H1 (cell line): ENCODE results near the gene TARDBP. TPM values are rescaled to one million over a fixed set of nuclear protein-coding genes. Genes with fewer than 3 reads are reported as not detected.

ENCODE experiments used
- CTCF ChIA-PET: fragments of 300-600 bp; sonication (Branson Sonifier 250); formaldehyde crosslinking; loops from one replicate; lab custom pipeline; 2021; ENCODE audit not compliant: partially characterized antibody; lab: Charles Lee
- POLR2A ChIA-PET: fragments of 300-600 bp; sonication (Branson Sonifier 250); formaldehyde crosslinking; loops from one replicate; lab custom pipeline; 2021; ENCODE audit warnings: inconsistent platforms; ENCODE audit not compliant: partially characterized antibody; lab: Charles Lee
- DNase-seq, 2 experiments: peaks; one replicate each; pipeline versions ENCODE4 v3.0.0 to v3.0.0-alpha.2; 2010 to 2022; ENCODE audit warnings: low spot score in 2 of 2, low read depth in 1 of 2, mixed read lengths in 1 of 2
- FAIRE-seq: peaks from 2 replicates; lab custom pipeline; 2011; peaks lifted over from hg19 to GRCh38; lab: Jason Lieb, UNC
- H2AFZ ChIP-seq: 2 replicates; pipeline ENCODE4 v1.8.1; 2012; ENCODE audit warnings: low read length, inconsistent platforms
- H2AK5ac ChIP-seq: 2 replicates; pipeline ENCODE4 v1.6.1; 2013; ENCODE audit warnings: low read depth, low read length
- H2BK120ac ChIP-seq: replicated peaks from 2 replicates; pipeline ENCODE3; 2013; ENCODE audit warnings: low read depth, low read length, inconsistent platforms
- H2BK12ac ChIP-seq: 2 replicates; pipeline ENCODE4 v1.6.1; 2013; ENCODE audit warnings: low read depth, low read length
- H2BK15ac ChIP-seq: 2 replicates; pipeline ENCODE4 v1.6.1; 2013; ENCODE audit warnings: low read length
- H2BK20ac ChIP-seq: 2 replicates; pipeline ENCODE4 v1.6.1; 2013; ENCODE audit warnings: low read length
- H2BK5ac ChIP-seq: 2 replicates; pipeline ENCODE4 v1.6.1; 2013; ENCODE audit warnings: low read depth, low read length
- H3K14ac ChIP-seq: 2 replicates; pipeline ENCODE4 v1.6.1; 2013; ENCODE audit warnings: inconsistent platforms; ENCODE audit not compliant: insufficient read length
- H3K18ac ChIP-seq: 2 replicates; pipeline ENCODE4 v1.6.1; 2013; ENCODE audit warnings: low read length; ENCODE audit errors: extremely low read depth
- H3K23ac ChIP-seq: 2 replicates; pipeline ENCODE4 v1.6.1; 2013; ENCODE audit warnings: inconsistent platforms; ENCODE audit not compliant: insufficient read length
- H3K23me2 ChIP-seq: 2 replicates; pipeline ENCODE4 v1.6.1; 2013; ENCODE audit warnings: low read depth, low read length
- H3K27ac ChIP-seq: 2 replicates; pipeline ENCODE4 v1.6.1; 2011; ENCODE audit warnings: low read depth, low read length, inconsistent platforms
- H3K27me3 ChIP-seq, 4 experiments: replicated peaks in 1 of 4; 1 replicate in 1 of 4; 2 replicates in 3 of 4; pipeline versions ENCODE4 v1.6.1 to v1.8.1; 2011 to 2013; ENCODE audit warnings: low read length in 3 of 4, mild to moderate bottlenecking in 3 of 4, inconsistent platforms in 2 of 4, mixed read lengths in 2 of 4, moderate library complexity in 1 of 4; ENCODE audit not compliant: control insufficient read depth in 3 of 4, insufficient read depth in 3 of 4; ENCODE audit errors: extremely low read depth in 1 of 4
- H3K36me3 ChIP-seq, 4 experiments: 2 replicates each; pipeline versions ENCODE4 v1.6.1 to v1.8.1; 2011 to 2013; ENCODE audit warnings: mild to moderate bottlenecking in 4 of 4, low read length in 3 of 4, moderate library complexity in 2 of 4, control low read depth in 1 of 4, inconsistent platforms in 1 of 4; ENCODE audit not compliant: insufficient read depth in 4 of 4, control insufficient read depth in 2 of 4
- H3K4ac ChIP-seq: replicated peaks from 2 replicates; pipeline ENCODE3; 2013; ENCODE audit warnings: low read length, low read depth, mixed read lengths, inconsistent platforms; ENCODE audit not compliant: insufficient read length
- H3K4me1 ChIP-seq, 4 experiments: replicated peaks in 1 of 4; 1 replicate in 1 of 4; 2 replicates in 3 of 4; pipeline versions ENCODE4 v1.6.1 to v1.8.1; 2011 to 2013; ENCODE audit warnings: low read length in 3 of 4, inconsistent platforms in 2 of 4, mixed read lengths in 1 of 4; ENCODE audit not compliant: insufficient read depth in 4 of 4, control insufficient read depth in 3 of 4
- H3K4me2 ChIP-seq, 2 experiments: 2 replicates each; pipeline versions ENCODE4 v1.6.1 to v1.8.1; 2011 to 2013; ENCODE audit warnings: low read depth in 2 of 2, low read length in 2 of 2, control low read depth in 1 of 2, inconsistent platforms in 1 of 2, mild to moderate bottlenecking in 1 of 2; ENCODE audit not compliant: insufficient read depth in 1 of 2
- H3K4me3 ChIP-seq, 4 experiments: fragments of 200-600, 300-600 bp in 1 of 4; sonication (generic), shearing (Covaris generic), sonication (Bioruptor Twin) in 1 of 4; 2 replicates each; pipeline versions ENCODE4 v1.5.1 to v1.8.1; 2011 to 2016; ENCODE audit warnings: low read length in 4 of 4, low read depth in 3 of 4, control low read depth in 2 of 4, inconsistent platforms in 2 of 4, mild to moderate bottlenecking in 2 of 4, mixed read lengths in 1 of 4, moderate library complexity in 1 of 4; ENCODE audit not compliant: insufficient read depth in 2 of 4; ENCODE audit errors: extremely low read depth in 1 of 4
- H3K56ac ChIP-seq: replicated peaks from 2 replicates; pipeline ENCODE3; 2013; ENCODE audit warnings: low read depth, mild to moderate bottlenecking, mixed read lengths, low read length, inconsistent platforms; ENCODE audit not compliant: insufficient read length
- H3K79me1 ChIP-seq: 2 replicates; pipeline ENCODE4 v1.6.1; 2013; ENCODE audit warnings: low read depth, low read length, control low read depth
- H3K79me2 ChIP-seq, 2 experiments: 2 replicates each; pipeline versions ENCODE4 v1.6.1 to v1.8.1; 2012 to 2013; ENCODE audit warnings: low read length in 2 of 2, mild to moderate bottlenecking in 2 of 2, inconsistent platforms in 1 of 2; ENCODE audit not compliant: insufficient read depth in 2 of 2, control insufficient read depth in 1 of 2
- H3K9ac ChIP-seq, 4 experiments: replicated peaks in 1 of 4; 1 replicate in 1 of 4; 2 replicates in 3 of 4; pipeline versions ENCODE4 v1.6.1 to v1.8.1; 2011 to 2013; ENCODE audit warnings: low read depth in 3 of 4, low read length in 3 of 4, control low read depth in 2 of 4, mild to moderate bottlenecking in 2 of 4, moderate library complexity in 2 of 4, inconsistent platforms in 1 of 4; ENCODE audit errors: extremely low read depth in 1 of 4
- H3K9me3 ChIP-seq, 2 experiments: 2 replicates each; pipeline versions ENCODE4 v1.6.1 to v1.8.1; 2012 to 2013; ENCODE audit warnings: mild to moderate bottlenecking in 2 of 2, moderate library complexity in 2 of 2, control low read depth in 1 of 2, inconsistent platforms in 1 of 2, low read depth in 1 of 2, low read length in 1 of 2, mixed read lengths in 1 of 2; ENCODE audit not compliant: insufficient read depth in 2 of 2
- H4K20me1 ChIP-seq, 2 experiments: replicated peaks in 1 of 2; 2 replicates each; pipeline versions ENCODE3 to v1.8.1; 2011 to 2013; ENCODE audit warnings: inconsistent platforms in 2 of 2, low read length in 2 of 2, mild to moderate bottlenecking in 1 of 2; ENCODE audit not compliant: insufficient read depth in 2 of 2, control insufficient read depth in 1 of 2
- H4K5ac ChIP-seq: 2 replicates; pipeline ENCODE4 v1.6.1; 2013; ENCODE audit warnings: low read length, low read depth, mixed read lengths, inconsistent platforms; ENCODE audit not compliant: insufficient read length
- H4K8ac ChIP-seq: 2 replicates; pipeline ENCODE4 v1.8.0; 2013; ENCODE audit warnings: mild to moderate bottlenecking, moderate library complexity, low read length, inconsistent platforms; ENCODE audit not compliant: insufficient read depth; ENCODE audit errors: extremely low read depth
- H4K91ac ChIP-seq: replicated peaks from 2 replicates; pipeline ENCODE3; 2013; ENCODE audit warnings: low read length, mixed read lengths, inconsistent platforms; ENCODE audit not compliant: insufficient read length
- ATF2 ChIP-seq: IDR thresholded peaks from 2 replicates; pipeline ENCODE4 v1.6.1; 2012; ENCODE audit warnings: low read length, inconsistent platforms
- BACH1 ChIP-seq: IDR thresholded peaks from 2 replicates; pipeline ENCODE4 v1.6.1; 2012; ENCODE audit warnings: low read length, improper control_type of control experiment
- CEBPB ChIP-seq: IDR thresholded peaks from 2 replicates; pipeline ENCODE4 v1.6.1; 2012; ENCODE audit warnings: low read depth, low read length
- CTBP2 ChIP-seq: IDR thresholded peaks from 2 replicates; pipeline ENCODE4 v1.7.0; 2011; ENCODE audit warnings: borderline replicate concordance, mild to moderate bottlenecking, moderate library complexity, mixed read lengths, low read length; ENCODE audit not compliant: insufficient read depth, insufficient read length
- EGR1 ChIP-seq: IDR thresholded peaks from 2 replicates; pipeline ENCODE4 v1.6.1; 2011; ENCODE audit warnings: low read depth, low read length, borderline replicate concordance
- FOSL1 ChIP-seq: IDR thresholded peaks from 2 replicates; pipeline ENCODE4 v1.6.1; 2011; ENCODE audit warnings: mild to moderate bottlenecking, low read depth, low read length, moderate library complexity; ENCODE audit not compliant: insufficient read depth
- GABPA ChIP-seq: IDR thresholded peaks from 2 replicates; pipeline ENCODE4 v1.6.1; 2011; ENCODE audit warnings: mild to moderate bottlenecking, low read length, moderate library complexity, borderline replicate concordance; ENCODE audit not compliant: insufficient read depth
- KDM5A ChIP-seq: fragments of 200-600 bp; IDR thresholded peaks from 2 replicates; pipeline ENCODE4 v1.7.1; 2012; ENCODE audit warnings: mild to moderate bottlenecking, low read length, inconsistent platforms, mixed read lengths
- MAFK ChIP-seq: IDR thresholded peaks from 2 replicates; pipeline ENCODE4 v1.6.1; 2012; ENCODE audit warnings: low read depth, mild to moderate bottlenecking, improper control_type of control experiment, low read length
- NRF1 ChIP-seq: IDR thresholded peaks from 2 replicates; pipeline ENCODE4 v1.6.1; 2011; ENCODE audit warnings: mild to moderate bottlenecking, low read depth, low read length, improper control_type of control experiment
- POLR2A ChIP-seq, 2 experiments: IDR thresholded peaks; 1 replicate in 1 of 2; 2 replicates in 1 of 2; pipeline ENCODE4 v1.6.1; 2011; ENCODE audit warnings: low read depth in 2 of 2, low read length in 2 of 2, mild to moderate bottlenecking in 2 of 2; ENCODE audit errors: control extremely low read depth in 1 of 2
- RXRA ChIP-seq: IDR thresholded peaks from 2 replicates; pipeline ENCODE4 v1.6.1; 2011; ENCODE audit warnings: low read depth, mild to moderate bottlenecking, low read length, moderate library complexity; ENCODE audit not compliant: insufficient read depth
- SRF ChIP-seq: IDR thresholded peaks from 2 replicates; pipeline ENCODE4 v1.6.1; 2011; ENCODE audit warnings: mild to moderate bottlenecking, low read depth, low read length, moderate library complexity
- WGBS, 2 experiments: shearing (Covaris generic) in 1 of 2; methylation state at CpG; one replicate each; pipeline versions ENCODE4 v1.1.6 to v1.1.7; 2013 to 2015; ENCODE audit warnings: low lambda C conversion rate in 2 of 2, mixed read lengths in 2 of 2, inconsistent platforms in 1 of 2, low coverage in 1 of 2, missing lambda C conversion rate in 1 of 2; ENCODE audit not compliant: insufficient replicate concordance in 2 of 2, insufficient coverage in 1 of 2, insufficient read length in 1 of 2; ENCODE audit errors: extremely low coverage in 1 of 2, missing lambda C conversion rate in 1 of 2; 5-methylcytosine and 5-hydroxymethylcytosine counted together
- polyA plus RNA-seq, 7 experiments: library from polyadenylated mRNA; depleted of rRNA in 3 of 7; stranded (reverse) in 5 of 7; unstranded in 2 of 7; fragments of >200 nt in 5 of 7; fragments of 200-250 nt in 2 of 7; gene quantifications; 1 replicate in 5 of 7; 2 replicates in 1 of 7; 4 replicates in 1 of 7; pipeline versions ENCODE4 v1.2.1 to v1.2.3, GENCODE V29; 2011 to 2013; ENCODE audit warnings: missing spikeins in 2 of 7, mixed read lengths in 2 of 7
- total RNA-seq: library from RNA; stranded (reverse); fragmentation: NEBNext Ultra II Directional; extraction: Animal tissue kit (Norgen Biotek cat#: 25700); gene quantifications from 2 replicates; pipeline ENCODE4 v1.2.1, GENCODE V29; 2021

TARDBP gene
- total and polyA plus RNA-seq, 2 of the 8 experiments (the other 6 are each of a cell fraction or from before 2014, with no cell fraction given): 144 to 240 TPM

GRCh38 chr1:10986525-10986890 is 25.9 kb upstream of the TARDBP start:
- Histone ChIP-seq H2BK12ac (no peak overlapping the region), H3K56ac (no peak overlapping the region), H3K23me2 (no peaks in the 10 kb centered on the region), H3K79me1 (no peaks in the 10 kb centered on the region)
- no peak for DNase-seq
- POLR2A ChIA-PET: interaction anchor here (0.8 to 1.6 kb wide), 4 partner anchors 13 to 44 kb away, joined by 3 to 4 read pairs (median 3); partner anchors contain the start of gene TARDBP
- no peak for FAIRE-seq
- no peak for TF ChIP-seq POLR2A (IDR thresholded peaks at IDR 0.05; ENCODE audit: control extremely low read depth in 1 of 2, low read depth in 2 of 2, low read length in 2 of 2)
- TF ChIP-seq MAFK: no peak
- no peak for TF ChIP-seq FOSL1
- no peak for TF ChIP-seq KDM5A
- no peak for TF ChIP-seq GABPA
- no peak for TF ChIP-seq CTBP2
- TF ChIP-seq ATF2: no peak
- no peak for TF ChIP-seq RXRA
- TF ChIP-seq SRF: no peak
- TF ChIP-seq NRF1: no peak
- TF ChIP-seq EGR1: no peak
- TF ChIP-seq BACH1: no peak
- no peak for TF ChIP-seq CEBPB
- TF ChIP-seq, all 59 proteins: peak for 0
- Histone ChIP-seq H3K4me2 (no peak overlapping the region), H3K4me3 (no peak overlapping the region), H3K79me2 (no peaks in the 10 kb centered on the region), H3K14ac (no peak overlapping the region), H3K4ac (no peak overlapping the region), H3K23ac (no peak overlapping the region), H3K18ac (no peak overlapping the region), H2BK20ac (no peak overlapping the region), H4K8ac (no peak overlapping the region), H2BK120ac (no peak overlapping the region), H3K36me3 (no peaks in the 10 kb centered on the region), H2AK5ac (no peak overlapping the region), H2BK15ac (no peak overlapping the region), H3K27ac (no peak overlapping the region), H2BK5ac (no peak overlapping the region), H3K4me1 (peaks cover 0 to 8% (median 3%) of the 10 kb centered on the region in 4 experiments; a peak in 5 of 7 replicates), H3K27me3 (no peaks in the 10 kb centered on the region), H4K20me1 (no peaks in the 10 kb centered on the region), H3K9ac (no peak overlapping the region), H2AFZ (no peak overlapping the region), H4K91ac (no peak overlapping the region), H3K9me3 (no peaks in the 10 kb centered on the region), H4K5ac (no peak overlapping the region)
- CTCF ChIA-PET: interaction anchor here (1.0 kb wide), 1 partner anchor 23 kb away, joined by 4 read pairs; no protein-coding TSS in a partner anchor
- 87% methylated on average over 7 of the region's 7 CpGs; no CpG with 5 or more reads in 1 of the 2 experiments for WGBS, 2 experiments
